Esophagus muscularis mucosa (tissue), 2 donors: ENCODE results near the gene STK35.

Source experiments
- POLR2A ChIP-seq: fragments of 450-650 bp; IDR thresholded peaks from one replicate; pipeline ENCODE4 v1.6.1; 2017; ENCODE audit warnings: antibody characterized with exemption, moderate library complexity, mild to moderate bottlenecking, low read depth
- POLR2AphosphoS5 ChIP-seq, 2 donors: sonication (generic); formaldehyde crosslinking; IDR thresholded peaks; one replicate each; pipeline ENCODE4 v1.6.1; 2017; ENCODE audit warnings: antibody characterized with exemption in 2 of 2

GRCh38 chr20:2150660-2151059 lies 49.0 kb downstream of the STK35 start:
- TF ChIP-seq POLR2AphosphoS5 (IDR thresholded peaks at IDR 0.05) = no peak
- TF ChIP-seq POLR2A = no peak
